ENCODE results near the gene SPRR5.

GRCh38 chr1:152954436-152954835 lies 7.4 kb downstream of the SPRR5 start:
- TF ChIP-seq EP300 (IDR thresholded peaks at IDR 0.05; ENCODE audit: borderline replicate concordance) (no peak), CEBPB (IDR thresholded peaks at IDR 0.05) (no peak), CREB1 (IDR thresholded peaks at IDR 0.05; ENCODE audit: low read depth) (no peak), RAD21 (IDR thresholded peaks at IDR 0.05; ENCODE audit: low read depth) (no peak), REST (IDR thresholded peaks at IDR 0.05; ENCODE audit: low read depth) (no peak), EGR1 (IDR thresholded peaks at IDR 0.05) (no peak), MAX (IDR thresholded peaks at IDR 0.05) (no peak)
